Motor neuron (in vitro differentiated cells): ENCODE measurements around the gene CKS1B. TPM values are rescaled to one million over a fixed set of nuclear protein-coding genes. Genes with fewer than 3 reads are reported as not detected.
A peak's percentile ranks its signal among the peaks of the same experiment; 100 is the strongest.

Source experiments
- ATAC-seq, 8 experiments: fragments of 200-7000 bp; cut with Tn5 transposase; replicated peaks in 6 of 8; 2 replicates each; pipeline ENCODE4 v1.8.0; 2021; ENCODE audit warnings: mild to moderate bottlenecking in 8 of 8, moderate library complexity in 8 of 8
- H3K27ac ChIP-seq, 2 donors: fragments of 250-450 bp; sonication (Bioruptor Pico); 2 replicates each; pipeline ENCODE4 v1.9.0; 2021; ENCODE audit warnings: antibody characterized with exemption in 2 of 2, mild to moderate bottlenecking in 2 of 2, moderate library complexity in 1 of 2
- H3K4me1 ChIP-seq, 2 donors: fragments of 250-450 bp; sonication (Bioruptor Pico); replicated peaks in 1 of 2; 2 replicates each; pipeline ENCODE4 v1.6.1; 2021; ENCODE audit warnings: antibody characterized with exemption in 2 of 2, mild to moderate bottlenecking in 2 of 2, moderate library complexity in 1 of 2
- H3K4me3 ChIP-seq, 5 donors: fragments of 250-450 bp; sonication (Bioruptor Pico); 2 replicates each; pipeline ENCODE4 v1.9.0; 2021; ENCODE audit warnings: antibody characterized with exemption in 5 of 5, mild to moderate bottlenecking in 5 of 5, moderate library complexity in 4 of 5
- WGBS, 10 experiments: fragments of 450-650 bp; shearing (Covaris generic); methylation state at CpG; one replicate each; pipeline ENCODE4 v1.0.0; 2022; 5-methylcytosine and 5-hydroxymethylcytosine counted together
- in situ Hi-C, 9 experiments: fragments of 400-800 bp; cut with MboI; loops; one replicate each; pipeline ENCODE4 v1.15.0; 2021; ENCODE audit warnings: low sequenced_read_pairs in 9 of 9, low pct_unique_long_range_greater_than_20kb in 2 of 9; ENCODE audit not compliant: unreplicated experiment in 9 of 9
- total RNA-seq, 8 experiments: library from RNA; unstranded; fragments of 300-600 nt; gene quantifications; 2 replicates each; pipeline versions ENCODE4 v1.2.3 to v1.2.4, GENCODE V29; 2022

The CKS1B gene
- total RNA-seq, 8 experiments from 2014 or later = 21.6 to 257 (median 42.5) TPM

DNA sequence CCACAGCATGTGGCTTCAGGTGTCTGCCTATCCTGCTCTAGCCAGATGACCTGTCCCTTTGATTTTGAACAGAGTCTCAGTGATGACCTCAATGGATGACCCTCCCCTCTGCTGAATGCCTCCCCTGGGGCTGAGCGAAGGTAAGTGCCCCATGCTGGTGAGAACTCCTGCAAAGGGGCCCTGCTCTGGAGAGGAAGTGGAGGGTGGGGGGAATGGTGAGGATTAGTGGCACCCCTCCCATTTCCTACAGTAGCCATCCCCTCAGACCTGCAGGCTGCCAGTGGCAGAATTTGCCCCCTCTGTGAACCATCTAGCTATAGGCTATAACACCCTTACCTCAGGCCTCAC is 34.3 kb upstream of the CKS1B start:
- Histone ChIP-seq H3K4me3 (no peak overlapping the region), H3K27ac (peak overlapping the region in 1 of 2 donors; percentile 47), H3K4me1 (peaks cover 47 to 57% of the 10 kb centered on the region in 2 donors)
- in situ Hi-C loops = no loop called here
- ATAC-seq = no peak
- 100% methylated on average over 1 of the region's 1 CpG; no CpG with 5 or more reads in 7 of the 10 experiments for WGBS, 10 experiments

DNA sequence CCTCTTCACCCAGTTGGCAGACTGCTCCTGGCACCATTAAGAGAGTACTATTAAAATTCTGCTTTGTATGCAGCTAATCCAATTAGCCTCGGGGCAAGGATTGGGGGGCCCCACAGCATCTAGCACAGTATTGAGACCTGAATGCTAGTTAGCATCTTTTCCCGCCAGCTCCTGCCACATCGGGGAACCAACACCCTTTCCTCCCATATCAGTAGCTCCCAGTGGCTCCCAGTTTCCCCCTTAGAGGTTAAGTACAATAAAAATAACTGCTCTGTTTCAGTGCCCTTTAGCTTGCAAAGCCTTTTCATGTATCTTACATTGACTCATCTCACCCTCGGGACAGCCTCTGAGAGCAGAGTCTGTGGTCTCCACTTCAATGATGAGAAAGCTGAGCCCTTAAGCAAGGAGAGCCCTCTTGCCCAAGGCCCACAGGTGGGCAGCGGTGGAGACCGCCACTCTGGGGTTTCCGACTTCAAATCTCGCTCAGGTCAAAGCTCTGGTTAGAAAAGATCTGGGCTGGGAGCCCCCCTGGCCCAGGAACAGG is 33.8 kb upstream of the CKS1B start:
- WGBS, 10 experiments = 17 to 75% (median 62%) methylated on average over 1 to 4 of the region's 8 CpGs; no CpG with 5 or more reads in 4 of the 10 experiments
- peak overlapping the region; percentile 29 to 47 for H3K27ac ChIP-seq
- peaks cover 45 to 53% of the 10 kb centered on the region in 2 donors for H3K4me1 ChIP-seq
- in situ Hi-C loops = no loop called here
- no peak overlapping the region for H3K4me3 ChIP-seq
- ATAC-seq = no peak

DNA sequence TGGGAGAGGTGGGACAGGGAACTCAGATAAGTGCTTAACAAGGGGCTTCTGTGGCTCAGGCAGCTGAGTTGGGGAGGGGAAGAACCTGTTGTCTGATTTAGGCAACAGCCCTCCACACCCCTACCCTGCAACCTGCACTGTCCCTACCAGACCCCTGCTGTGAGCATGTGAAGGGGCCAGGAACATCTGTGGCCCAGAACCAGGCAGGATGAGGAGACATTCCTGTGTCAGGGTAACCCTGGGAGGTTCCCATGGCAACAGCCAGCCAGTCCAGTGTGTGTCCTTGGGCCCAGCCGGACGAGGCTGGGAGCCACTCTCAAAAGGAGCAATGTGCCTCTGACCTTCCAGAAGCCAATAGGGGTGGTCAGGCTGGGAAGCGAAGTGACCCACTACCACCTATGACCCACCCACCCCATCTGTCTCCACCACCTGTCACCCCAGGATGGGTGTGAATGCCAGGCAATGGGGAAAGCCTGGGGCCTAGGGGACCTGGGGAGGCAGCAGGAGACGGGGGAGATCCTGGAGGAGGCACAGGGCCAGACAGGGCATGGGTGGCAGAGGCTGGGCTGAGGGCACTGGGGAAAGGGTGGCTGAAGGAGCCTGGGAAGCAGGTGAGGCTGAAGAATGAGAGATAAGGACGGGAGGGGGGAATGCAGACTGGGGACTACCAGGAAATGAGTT is 33.0 kb upstream of the CKS1B start:
- in situ Hi-C loops = no loop called here
- Histone ChIP-seq H3K27ac (peak overlapping the region; percentile 29 to 64), H3K4me1 (peaks cover 40 to 49% of the 10 kb centered on the region in 2 donors), H3K4me3 (no peak overlapping the region)
- ATAC-seq = peak in 5 of 8 experiments; percentile 41 to 52 (median 46)
- 17 to 100% (median 83%) methylated on average over 1 to 2 of the region's 5 CpGs; no CpG with 5 or more reads in 7 of the 10 experiments for WGBS, 10 experiments

DNA sequence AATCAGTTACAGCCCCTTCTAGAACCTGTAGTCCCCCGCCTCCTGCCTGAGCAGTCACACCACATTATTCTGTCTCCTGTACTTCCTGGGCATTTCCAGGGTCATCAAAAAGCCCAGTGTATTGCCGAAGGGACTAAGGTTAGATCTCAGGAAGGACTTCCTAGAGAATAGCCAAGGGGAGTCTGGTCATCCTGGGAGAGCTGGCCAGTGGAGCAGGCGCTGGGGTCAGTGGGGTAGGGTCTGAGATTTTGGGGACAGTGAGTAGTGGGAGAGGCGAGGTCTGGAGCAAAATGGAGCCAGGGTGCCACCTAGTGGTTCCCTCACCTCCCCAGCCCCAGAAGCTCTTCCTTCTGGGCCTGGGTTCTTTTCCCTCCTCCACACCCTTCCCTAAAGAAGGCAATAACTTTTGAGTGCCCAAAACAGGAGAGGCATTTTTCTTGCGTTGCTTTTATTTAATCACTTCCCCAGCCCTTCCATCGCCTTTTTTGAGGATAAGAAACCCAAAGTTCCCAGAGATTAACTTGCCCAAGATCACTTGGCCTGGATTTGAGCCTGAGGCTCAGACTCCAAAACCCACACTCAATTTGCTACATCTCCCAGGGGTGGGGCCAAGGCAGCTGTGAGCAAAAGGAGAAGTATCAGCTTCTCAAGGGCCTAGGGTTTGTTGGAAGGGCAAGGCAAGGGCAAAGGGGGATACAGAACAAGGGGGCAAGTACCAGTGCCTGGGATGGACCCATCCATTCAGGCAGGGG is 30.7 kb upstream of the CKS1B start:
- Histone ChIP-seq H3K4me3 (no peak overlapping the region), H3K27ac (no peak overlapping the region), H3K4me1 (peaks cover 40% of the 10 kb centered on the region in 2 donors)
- in situ Hi-C loops = no loop called here
- WGBS, 10 experiments = 0 to 58% (median 28%) methylated on average over 1 to 4 of the region's 6 CpGs; no CpG with 5 or more reads in 2 of the 10 experiments
- peak in 7 of 8 experiments; percentile 21 to 68 (median 22) for ATAC-seq

DNA sequence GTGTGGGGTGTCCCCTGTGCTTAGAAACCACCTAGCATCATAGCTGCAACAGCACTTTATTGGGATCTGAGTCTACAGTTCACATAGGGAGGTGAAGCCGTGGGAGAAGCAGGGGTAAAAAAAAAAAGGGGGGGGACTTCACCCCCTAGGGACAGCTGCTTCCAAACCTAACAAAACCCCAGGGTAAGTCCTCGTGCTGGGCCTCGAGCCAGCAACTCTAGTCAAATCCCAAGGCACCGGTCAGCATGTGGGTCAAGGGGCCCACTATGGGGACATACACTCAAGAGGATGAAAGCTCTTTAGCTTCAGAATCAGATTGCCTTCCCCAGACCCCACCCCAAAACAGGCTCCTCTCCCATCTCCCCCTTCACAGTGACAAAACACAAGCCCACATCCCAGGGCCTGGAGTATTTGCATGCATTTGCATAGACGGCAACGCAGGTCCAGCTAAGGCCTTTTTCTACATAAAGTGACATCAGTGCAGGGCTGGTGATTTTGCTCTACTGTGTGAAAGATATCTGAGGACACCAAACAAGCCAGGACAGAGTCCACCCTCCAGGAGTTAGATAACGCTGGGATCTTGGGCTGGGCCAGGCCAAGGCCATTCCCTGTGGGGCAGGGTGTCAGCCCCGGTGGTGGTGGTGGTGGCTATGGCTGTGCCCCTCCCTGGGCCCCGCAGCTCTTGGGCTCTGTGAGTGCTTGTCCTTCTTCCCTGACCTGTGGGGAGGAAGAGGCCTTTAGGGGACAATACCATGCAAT is 29.9 kb upstream of the CKS1B start:
- 40 to 72% (median 59%) methylated on average over 3 to 6 of the region's 9 CpGs; no CpG with 5 or more reads in 5 of the 10 experiments for WGBS, 10 experiments
- Histone ChIP-seq H3K4me1 (peaks cover 40% of the 10 kb centered on the region in 2 donors), H3K27ac (peak overlapping the region in 1 of 2 donors; percentile 12)

DNA sequence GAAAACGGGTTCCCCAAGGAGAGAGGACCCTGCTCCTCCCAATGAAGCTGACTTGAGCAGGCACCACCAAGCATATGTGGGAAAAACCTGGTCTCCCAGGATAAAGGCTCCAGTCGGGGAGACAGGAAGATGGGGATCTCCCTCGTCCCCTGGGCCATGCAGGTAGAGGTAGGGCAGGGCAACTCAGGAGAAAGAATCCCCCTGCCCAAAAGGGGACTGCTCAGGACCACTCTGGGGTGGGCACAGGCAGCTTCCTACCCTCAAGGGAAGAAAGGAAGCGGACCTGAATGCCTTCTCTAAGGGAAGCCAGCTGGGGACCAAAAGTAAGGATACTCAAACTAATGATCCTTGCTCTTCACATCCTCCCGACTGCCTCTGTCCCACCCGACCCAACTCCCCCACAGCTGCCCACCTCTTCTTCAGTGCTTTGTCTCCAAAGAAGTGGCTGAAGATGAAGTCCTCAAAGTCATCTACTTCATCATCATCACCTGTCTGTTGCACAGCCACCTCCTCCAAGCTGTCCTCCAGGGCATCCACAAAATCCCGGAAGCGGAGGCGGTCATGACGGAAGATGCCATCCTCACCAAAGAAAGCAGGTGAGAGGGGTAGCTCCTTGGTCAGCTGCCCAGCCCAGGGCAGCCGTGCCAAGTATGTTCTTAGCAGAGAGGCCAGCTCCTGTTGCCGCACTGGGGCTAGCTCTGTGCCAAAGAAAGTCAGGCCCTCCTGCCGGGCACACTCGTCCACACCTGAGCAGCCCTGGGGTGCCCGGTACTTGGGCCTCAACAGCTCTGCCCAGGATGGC is 29.1 kb upstream of the CKS1B start:
- Histone ChIP-seq H3K4me1 (peaks cover 34 to 35% of the 10 kb centered on the region in 2 donors), H3K4me3 (no peak overlapping the region), H3K27ac (no peak overlapping the region)
- 50 to 94% (median 79%) methylated on average over 2 to 13 of the region's 15 CpGs; no CpG with 5 or more reads in 4 of the 10 experiments for WGBS, 10 experiments
- ATAC-seq = no peak
- in situ Hi-C loops = no loop called here

More for the DNA sequence above, 29.9 kb upstream of the CKS1B start:
- H3K4me3 ChIP-seq = no peak overlapping the region
- in situ Hi-C loops = no loop called here
- ATAC-seq = peak in 6 of 8 experiments; percentile 6 to 81 (median 58)

DNA sequence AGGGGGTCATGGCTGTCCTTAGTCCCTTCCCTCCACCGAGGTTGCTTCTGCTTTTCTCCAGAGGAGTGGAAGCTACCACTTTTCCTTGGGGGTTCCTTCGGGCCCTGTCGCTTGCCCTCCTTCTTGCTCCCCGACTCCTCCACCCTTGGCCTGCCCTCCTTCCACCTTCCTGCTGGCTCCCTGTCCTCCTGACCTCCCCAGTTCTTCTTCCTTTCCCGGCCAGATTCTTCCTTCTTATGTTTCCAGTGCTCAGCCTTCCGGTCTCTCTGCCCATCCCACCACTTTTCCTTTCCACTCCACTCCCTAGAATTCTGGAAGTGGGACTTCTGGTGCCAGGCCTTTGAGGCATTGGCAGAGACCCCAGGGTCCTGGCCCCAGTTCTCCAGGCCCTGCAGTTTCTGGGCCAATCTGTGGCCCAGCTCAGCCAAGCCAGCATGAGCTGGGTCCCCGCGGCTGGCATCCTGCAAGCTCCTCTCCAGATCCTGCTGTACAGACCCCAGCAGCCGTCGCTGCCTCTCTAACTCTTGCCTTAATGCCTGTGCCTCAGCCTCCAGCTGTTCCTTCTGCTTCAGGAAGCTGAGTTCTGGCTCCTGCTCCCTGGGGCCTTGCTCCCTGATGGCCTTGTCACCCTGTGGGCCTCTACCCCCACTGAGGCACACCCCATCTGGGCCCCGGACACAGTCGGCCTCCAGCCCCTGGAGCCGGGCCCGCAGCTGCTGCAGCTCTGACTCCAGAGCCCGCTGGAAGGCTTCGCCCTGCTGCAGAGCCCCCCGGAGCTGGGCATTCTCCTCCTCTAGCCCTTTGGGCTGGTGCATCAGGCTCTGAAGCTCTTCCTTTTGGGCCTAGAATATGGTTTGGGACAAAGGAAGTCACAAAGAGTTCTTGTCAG is 28.3 kb upstream of the CKS1B start:
- Histone ChIP-seq H3K4me1 (peaks cover 26% of the 10 kb centered on the region in 2 donors), H3K27ac (no peak overlapping the region), H3K4me3 (no peak overlapping the region)
- in situ Hi-C loops = no loop called here
- 73 to 100% (median 81%) methylated on average over 1 to 14 of the region's 17 CpGs; no CpG with 5 or more reads in 2 of the 10 experiments for WGBS, 10 experiments
- ATAC-seq = no peak

DNA sequence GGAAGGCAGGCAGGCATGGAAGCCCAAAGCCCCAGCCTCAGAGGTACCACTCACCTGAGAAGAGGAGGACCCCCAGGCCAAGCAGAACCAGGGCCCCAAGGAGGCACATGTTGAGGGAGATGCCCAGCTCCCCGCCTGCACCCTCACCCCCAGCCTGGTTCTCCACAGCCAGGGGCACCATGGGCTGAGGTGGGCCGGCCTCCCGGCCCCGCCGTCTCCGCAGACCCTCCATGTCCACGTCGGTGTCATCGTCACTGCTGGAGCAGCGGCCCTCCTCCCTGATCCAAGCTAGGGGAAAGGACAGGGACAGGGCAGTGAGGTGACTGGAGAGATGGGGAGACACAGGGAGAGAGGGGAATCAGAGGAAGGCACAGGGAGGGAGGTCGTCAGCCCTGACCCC is 26.4 kb upstream of the CKS1B start:
- ATAC-seq = no peak

DNA sequence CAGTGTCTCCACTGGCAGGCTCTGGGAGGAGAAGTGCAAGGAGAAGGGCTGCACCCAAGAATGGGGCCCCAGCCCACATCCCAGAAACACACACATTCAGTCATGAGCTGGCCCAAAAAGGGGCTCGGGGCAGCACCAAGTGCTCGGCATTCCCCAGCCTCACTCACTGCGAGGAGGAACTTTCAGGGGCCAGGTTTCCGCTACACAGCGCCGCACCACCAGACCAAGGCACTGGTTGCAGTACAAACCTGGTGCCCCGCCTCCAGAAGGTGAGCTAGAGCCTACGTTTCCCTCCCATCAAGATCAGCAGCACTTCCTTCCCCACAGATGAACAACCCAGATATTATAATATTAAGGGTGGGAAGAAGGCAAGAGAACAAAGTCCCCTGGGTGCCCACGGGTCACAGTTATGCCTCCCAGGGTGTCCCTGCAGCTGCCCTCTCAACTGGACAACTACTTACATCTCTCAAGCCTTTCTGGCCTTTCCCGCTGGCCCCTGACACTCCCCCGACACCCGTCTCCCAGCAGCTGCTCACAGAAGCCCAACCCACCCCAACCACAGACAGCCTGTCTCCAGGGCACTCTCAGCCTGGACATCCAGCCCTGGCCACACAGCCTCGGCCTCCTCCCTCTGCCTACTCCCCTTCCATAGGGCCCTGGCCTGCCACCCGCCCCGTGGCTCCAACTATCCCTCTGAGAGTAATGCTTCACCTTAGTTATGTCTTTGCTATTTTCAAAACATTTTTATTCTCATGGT is 22.4 kb upstream of the CKS1B start:
- Histone ChIP-seq H3K27ac (no peak overlapping the region), H3K4me3 (no peak overlapping the region), H3K4me1 (peaks cover 24 to 32% of the 10 kb centered on the region in 2 donors)
- ATAC-seq = peak in 3 of 8 experiments; percentile 8 to 20 (median 15)
- WGBS, 10 experiments = 73 to 89% (median 78%) methylated on average over 1 to 9 of the region's 15 CpGs; no CpG with 5 or more reads in 6 of the 10 experiments
- in situ Hi-C loops = loop anchor here in 2 of 9 experiments (25.0 kb wide), 1 partner anchor 110 kb away; the partner anchor contains the start of genes ADAM15 (in 2 of the 2) and EFNA4 (in 2 of the 2)

More for the DNA sequence above, 26.4 kb upstream of the CKS1B start:
- Histone ChIP-seq H3K4me3 (no peak overlapping the region), H3K4me1 (peaks cover 13 to 15% of the 10 kb centered on the region in 2 donors), H3K27ac (no peak overlapping the region)
- WGBS, 10 experiments = 71 to 100% methylated on average over 1 to 2 of the region's 11 CpGs; no CpG with 5 or more reads in 8 of the 10 experiments
- in situ Hi-C loops = no loop called here

DNA sequence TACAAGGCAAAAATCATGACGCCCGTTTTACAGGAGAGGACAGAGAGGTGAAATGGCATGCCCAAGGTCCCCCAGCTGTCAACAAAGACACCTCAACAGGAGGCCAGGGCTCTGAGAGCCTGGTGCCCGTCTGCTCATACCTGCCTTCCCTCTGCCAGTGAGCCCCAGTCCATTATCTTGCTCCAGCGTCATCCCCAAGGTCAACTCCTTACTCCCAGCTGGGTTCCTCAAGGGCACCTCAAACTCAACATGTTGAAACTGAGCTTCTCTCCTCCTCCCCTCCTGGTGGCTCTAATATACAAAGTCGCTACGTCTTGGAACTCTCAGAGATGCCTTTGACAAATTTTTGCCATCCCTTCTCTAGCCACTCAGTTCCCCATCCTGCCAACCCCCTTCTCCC is 21.8 kb upstream of the CKS1B start:
- WGBS, 10 experiments = 40 to 84% (median 72%) methylated on average over 1 to 6 of the region's 6 CpGs; no CpG with 5 or more reads in 3 of the 10 experiments
- H3K4me1 ChIP-seq = peaks cover 24 to 32% of the 10 kb centered on the region in 2 donors
- no peak overlapping the region for H3K27ac ChIP-seq
- no peak for ATAC-seq
- H3K4me3 ChIP-seq = no peak overlapping the region
- in situ Hi-C loops = loop anchor here in 2 of 9 experiments (25.0 kb wide), 1 partner anchor 110 kb away; the partner anchor contains the start of genes ADAM15 (in 2 of the 2) and EFNA4 (in 2 of the 2)
